ENCODE data around the gene JTB.

The JTB gene

GRCh38 chr1:153991806-153992205 is 14.3 kb upstream of the JTB start:
- ATAC-seq = no peak
- TF ChIP-seq OSR1 (CRISPR knock-in tag; IDR thresholded peaks at IDR 0.05) (no peak), BACH2 (CRISPR knock-in tag; IDR thresholded peaks at IDR 0.05; ENCODE audit: borderline replicate concordance) (no peak), ZC3H10 (CRISPR knock-in tag; IDR thresholded peaks at IDR 0.05) (no peak), POU6F1 (CRISPR knock-in tag; IDR thresholded peaks at IDR 0.05; ENCODE audit: borderline replicate concordance, low read depth) (no peak), SNAI2 (CRISPR knock-in tag; IDR thresholded peaks at IDR 0.05) (no peak), ZNF70 (CRISPR knock-in tag; IDR thresholded peaks at IDR 0.05) (no peak), TSHZ2 (CRISPR knock-in tag; IDR thresholded peaks at IDR 0.05) (no peak), TCF4 (CRISPR knock-in tag; IDR thresholded peaks at IDR 0.05; ENCODE audit: borderline replicate concordance) (no peak), GLIS3 (CRISPR knock-in tag; IDR thresholded peaks at IDR 0.05) (no peak), CREB5 (CRISPR knock-in tag; IDR thresholded peaks at IDR 0.05; ENCODE audit: low read depth) (no peak), ZFP3 (CRISPR knock-in tag; IDR thresholded peaks at IDR 0.05) (no peak), TOX (CRISPR knock-in tag; IDR thresholded peaks at IDR 0.05; ENCODE audit: borderline replicate concordance) (no peak), CSDC2 (CRISPR knock-in tag; IDR thresholded peaks at IDR 0.05) (no peak), ESRRG (CRISPR knock-in tag; IDR thresholded peaks at IDR 0.05) (no peak), PATZ1 (CRISPR knock-in tag; IDR thresholded peaks at IDR 0.05; ENCODE audit: borderline replicate concordance) (no peak), ZNF565 (CRISPR knock-in tag; conservative IDR thresholded peaks at IDR 0.05; ENCODE audit: low read depth) (no peak), CSRNP3 (CRISPR knock-in tag; IDR thresholded peaks at IDR 0.05) (no peak)

GRCh38 chr1:153991151-153991630 is 13.7 kb upstream of the JTB start:
- TF ChIP-seq RARB (CRISPR knock-in tag; IDR thresholded peaks at IDR 0.05) (no peak), ZNF70 (CRISPR knock-in tag; IDR thresholded peaks at IDR 0.05) (no peak), GLIS3 (CRISPR knock-in tag; IDR thresholded peaks at IDR 0.05) (no peak), PATZ1 (CRISPR knock-in tag; IDR thresholded peaks at IDR 0.05; ENCODE audit: borderline replicate concordance) (no peak), ARNTL (CRISPR knock-in tag; IDR thresholded peaks at IDR 0.05; ENCODE audit: borderline replicate concordance, low read depth) (no peak), CREB5 (CRISPR knock-in tag; IDR thresholded peaks at IDR 0.05; ENCODE audit: low read depth) (no peak), ISL1 (CRISPR knock-in tag; IDR thresholded peaks at IDR 0.05) (no peak), BACH2 (CRISPR knock-in tag; IDR thresholded peaks at IDR 0.05; ENCODE audit: borderline replicate concordance) (no peak), TCF4 (CRISPR knock-in tag; IDR thresholded peaks at IDR 0.05; ENCODE audit: borderline replicate concordance) (no peak), PPARA (CRISPR knock-in tag; IDR thresholded peaks at IDR 0.05; ENCODE audit: borderline replicate concordance) (no peak), TSHZ2 (CRISPR knock-in tag; IDR thresholded peaks at IDR 0.05) (no peak), CSRNP3 (CRISPR knock-in tag; IDR thresholded peaks at IDR 0.05) (no peak), SNAI2 (CRISPR knock-in tag; IDR thresholded peaks at IDR 0.05) (no peak)
- no peak for ATAC-seq

All from SK-N-SH treated with all-trans-retinoic acid at 6 μM for 48 hours (cell line).